ENCODE measurements around the gene PRICKLE2. TPM values are rescaled to one million over a fixed set of nuclear protein-coding genes. Genes with fewer than 3 reads are reported as not detected.

PRICKLE2 gene
- total RNA-seq, 1 donor from 2014 or later, result 24.7 TPM

GRCh38 chr3:64266065-64266931 is 41.0 kb upstream of the PRICKLE2 start:
- no peak for TF ChIP-seq CTCF (IDR thresholded peaks at IDR 0.05)
- peak overlapping the region; percentile 88 for H3K27ac Mint-ChIP-seq (ENCODE audit: unreplicated experiment)
- DNase-seq (ENCODE audit: extremely low spot score, unreplicated experiment), result no peak
- peaks cover 50% of the 10 kb centered on the region for H3K4me1 Mint-ChIP-seq (ENCODE audit: unreplicated experiment)
- no peaks in the 10 kb centered on the region for H3K27me3 Mint-ChIP-seq (ENCODE audit: unreplicated experiment)
- H3K4me3 Mint-ChIP-seq (ENCODE audit: unreplicated experiment), result peak overlapping the region; percentile 81
- peaks cover 6% of the 10 kb centered on the region for H3K9me3 Mint-ChIP-seq (ENCODE audit: unreplicated experiment)
- peaks cover 6% of the 10 kb centered on the region for H3K36me3 Mint-ChIP-seq (ENCODE audit: unreplicated experiment)

- Mint-ChIP-seq H3K27me3 (ENCODE audit: unreplicated experiment) (no peaks in the 10 kb centered on the region), H3K4me3 (ENCODE audit: unreplicated experiment) (peak overlapping the region; percentile 81)
Observed at GRCh38 chr3:64265646-64266045, 40.4 kb upstream of the PRICKLE2 start.

GRCh38 chr3:64264501-64265109 is 39.3 kb upstream of the PRICKLE2 start:
- H3K4me3 Mint-ChIP-seq (ENCODE audit: unreplicated experiment), result peak overlapping the region; percentile 81
- peaks cover 43% of the 10 kb centered on the region for H3K4me1 Mint-ChIP-seq (ENCODE audit: unreplicated experiment)
- H3K36me3 Mint-ChIP-seq (ENCODE audit: unreplicated experiment), result peaks cover 2% of the 10 kb centered on the region
- no peak for DNase-seq (ENCODE audit: extremely low spot score, unreplicated experiment)
- peak overlapping the region; percentile 88 for H3K27ac Mint-ChIP-seq (ENCODE audit: unreplicated experiment)
- TF ChIP-seq CTCF (IDR thresholded peaks at IDR 0.05), result no peak
- no peaks in the 10 kb centered on the region for H3K27me3 Mint-ChIP-seq (ENCODE audit: unreplicated experiment)
- no peaks in the 10 kb centered on the region for H3K9me3 Mint-ChIP-seq (ENCODE audit: unreplicated experiment)

More at GRCh38 chr3:64265646-64266045, 40.4 kb upstream of the PRICKLE2 start:
- Mint-ChIP-seq H3K9me3 (ENCODE audit: unreplicated experiment) (peaks cover 2% of the 10 kb centered on the region), H3K36me3 (ENCODE audit: unreplicated experiment) (peaks cover 3% of the 10 kb centered on the region), H3K4me1 (ENCODE audit: unreplicated experiment) (peaks cover 47% of the 10 kb centered on the region), H3K27ac (ENCODE audit: unreplicated experiment) (peak overlapping the region; percentile 88)
- no peak for TF ChIP-seq CTCF (IDR thresholded peaks at IDR 0.05)
- no peak for DNase-seq (ENCODE audit: extremely low spot score, unreplicated experiment)

GRCh38 chr3:64262574-64263114 is 37.4 kb upstream of the PRICKLE2 start:
- Mint-ChIP-seq H3K4me3 (ENCODE audit: unreplicated experiment) (no peak overlapping the region), H3K27ac (ENCODE audit: unreplicated experiment) (no peak overlapping the region)
- peak; percentile 21 for TF ChIP-seq CTCF (IDR thresholded peaks at IDR 0.05)

GRCh38 chr3:64260431-64260830 is 35.2 kb upstream of the PRICKLE2 start:
- Mint-ChIP-seq H3K4me1 (ENCODE audit: unreplicated experiment) (peaks cover 30% of the 10 kb centered on the region), H3K4me3 (ENCODE audit: unreplicated experiment) (no peak overlapping the region)

More at GRCh38 chr3:64262574-64263114, 37.4 kb upstream of the PRICKLE2 start:
- Mint-ChIP-seq H3K27me3 (ENCODE audit: unreplicated experiment) (no peaks in the 10 kb centered on the region), H3K4me1 (ENCODE audit: unreplicated experiment) (peaks cover 40% of the 10 kb centered on the region), H3K36me3 (ENCODE audit: unreplicated experiment) (peaks cover 2% of the 10 kb centered on the region), H3K9me3 (ENCODE audit: unreplicated experiment) (no peaks in the 10 kb centered on the region)
- DNase-seq (ENCODE audit: extremely low spot score, unreplicated experiment), result no peak

More at GRCh38 chr3:64260431-64260830, 35.2 kb upstream of the PRICKLE2 start:
- no peak for TF ChIP-seq CTCF (IDR thresholded peaks at IDR 0.05)
- DNase-seq (ENCODE audit: extremely low spot score, unreplicated experiment), result no peak
- Mint-ChIP-seq H3K27me3 (ENCODE audit: unreplicated experiment) (no peaks in the 10 kb centered on the region), H3K36me3 (ENCODE audit: unreplicated experiment) (peaks cover 2% of the 10 kb centered on the region), H3K27ac (ENCODE audit: unreplicated experiment) (no peak overlapping the region), H3K9me3 (ENCODE audit: unreplicated experiment) (no peaks in the 10 kb centered on the region)
